H1 (cell line): ENCODE results near the gene BMERB1. TPM values are rescaled to one million over a fixed set of nuclear protein-coding genes. Genes with fewer than 3 reads are reported as not detected.

ENCODE experiments used
- ATF2 ChIP-seq: IDR thresholded peaks from 2 replicates; pipeline ENCODE4 v1.6.1; 2012; ENCODE audit warnings: low read length, inconsistent platforms
- KDM5A ChIP-seq: fragments of 200-600 bp; IDR thresholded peaks from 2 replicates; pipeline ENCODE4 v1.7.1; 2012; ENCODE audit warnings: mild to moderate bottlenecking, low read length, inconsistent platforms, mixed read lengths
- polyA plus RNA-seq, 7 experiments: library from polyadenylated mRNA; depleted of rRNA in 3 of 7; stranded (reverse) in 5 of 7; unstranded in 2 of 7; fragments of >200 nt in 5 of 7; fragments of 200-250 nt in 2 of 7; gene quantifications; 1 replicate in 5 of 7; 2 replicates in 1 of 7; 4 replicates in 1 of 7; pipeline versions ENCODE4 v1.2.1 to v1.2.3, GENCODE V29; 2011 to 2013; ENCODE audit warnings: missing spikeins in 2 of 7, mixed read lengths in 2 of 7
- total RNA-seq: library from RNA; stranded (reverse); fragmentation: NEBNext Ultra II Directional; extraction: Animal tissue kit (Norgen Biotek cat#: 25700); gene quantifications from 2 replicates; pipeline ENCODE4 v1.2.1, GENCODE V29; 2021
- TF ChIP-seq, protein P1 (sequence below): IDR thresholded peaks from 2 replicates; pipeline ENCODE4 v1.6.1; 2012; ENCODE audit warnings: inconsistent platforms

The BMERB1 gene
- total and polyA plus RNA-seq, 2 of the 8 experiments (the other 6 are each of a cell fraction or from before 2014, with no cell fraction given), result 23.5 to 27.1 TPM

DNA sequence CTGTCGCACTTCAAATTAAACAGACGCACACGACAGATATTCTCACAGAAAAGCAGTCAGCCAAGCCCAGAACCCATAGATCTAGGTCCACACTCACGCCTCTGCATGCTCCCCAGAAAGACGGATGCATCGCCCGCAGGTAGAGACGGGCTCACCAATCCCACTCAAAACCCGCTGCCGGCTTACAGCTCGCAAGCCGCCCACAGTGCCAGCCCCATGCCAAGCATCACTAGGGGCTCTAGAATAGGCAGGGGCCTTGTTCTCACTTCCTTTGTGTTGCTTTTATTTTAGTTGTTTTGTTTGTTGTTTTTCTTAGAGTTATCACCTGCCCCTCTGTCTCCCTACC lies 336 bp upstream of the BMERB1 start (continued):
- TF ChIP-seq ATF2 (no peak), KDM5A (no peak)
- TF ChIP-seq, protein P1, sequence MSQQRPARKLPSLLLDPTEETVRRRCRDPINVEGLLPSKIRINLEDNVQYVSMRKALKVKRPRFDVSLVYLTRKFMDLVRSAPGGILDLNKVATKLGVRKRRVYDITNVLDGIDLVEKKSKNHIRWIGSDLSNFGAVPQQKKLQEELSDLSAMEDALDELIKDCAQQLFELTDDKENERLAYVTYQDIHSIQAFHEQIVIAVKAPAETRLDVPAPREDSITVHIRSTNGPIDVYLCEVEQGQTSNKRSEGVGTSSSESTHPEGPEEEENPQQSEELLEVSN, result no peak
